Neural crest cell (in vitro differentiated cells): ENCODE data around the gene HOXC6. TPM values are rescaled to one million over a fixed set of nuclear protein-coding genes. Genes with fewer than 3 reads are reported as not detected.
A peak's percentile ranks its signal among the peaks of the same experiment; 100 is the strongest.

ENCODE experiments used
- DNase-seq: peaks from one replicate; pipeline ENCODE4 v3.0.0; 2021; ENCODE audit warnings: low read depth, mixed read lengths, low spot score
- H3K27ac Mint-ChIP-seq: one replicate; pipeline ENCODE4 v1.8.0; 2021; ENCODE audit warnings: mild to moderate bottlenecking, mixed read lengths; ENCODE audit not compliant: unreplicated experiment
- H3K27me3 Mint-ChIP-seq: 2 replicates; pipeline ENCODE4 v1.8.0; 2021; ENCODE audit warnings: low read depth, mild to moderate bottlenecking, mixed read lengths
- H3K36me3 Mint-ChIP-seq: 2 replicates; pipeline ENCODE4 v1.8.0; 2021; ENCODE audit warnings: low read depth, mild to moderate bottlenecking, mixed read lengths
- H3K4me1 Mint-ChIP-seq: 2 replicates; pipeline ENCODE4 v1.8.0; 2021; ENCODE audit warnings: mixed read lengths
- H3K4me3 Mint-ChIP-seq: one replicate; pipeline ENCODE4 v1.8.0; 2021; ENCODE audit warnings: mild to moderate bottlenecking, mixed read lengths
- H3K9me3 Mint-ChIP-seq: 2 replicates; pipeline ENCODE4 v1.8.0; 2021; ENCODE audit warnings: mixed read lengths
- CTCF ChIP-seq: fragments of 200-600 bp; sonication (generic); conservative IDR thresholded peaks from 2 replicates; pipeline ENCODE4 v1.5.0; 2021; ENCODE audit warnings: antibody characterized with exemption, mild to moderate bottlenecking
- total RNA-seq: library from RNA; stranded (reverse); gene quantifications from 2 replicates; pipeline ENCODE4 v1.2.1, GENCODE V29; 2021

The HOXC6 gene
- total RNA-seq, 1 donor from 2014 or later, result 11.0 TPM

GRCh38 chr12:53988541-53989226 is 39.6 kb upstream of the HOXC6 start:
- H3K4me3 Mint-ChIP-seq, result peak overlapping the region; percentile 69
- no peaks in the 10 kb centered on the region for H3K9me3 Mint-ChIP-seq
- peaks cover 8% of the 10 kb centered on the region for H3K4me1 Mint-ChIP-seq
- TF ChIP-seq CTCF, result no peak
- H3K27me3 Mint-ChIP-seq, result peaks cover 100% of the 10 kb centered on the region
- DNase-seq, result no peak
- H3K27ac Mint-ChIP-seq, result no peak overlapping the region
- no peaks in the 10 kb centered on the region for H3K36me3 Mint-ChIP-seq

- Mint-ChIP-seq H3K27me3 (peaks cover 100% of the 10 kb centered on the region), H3K27ac (no peak overlapping the region), H3K4me3 (peak overlapping the region; percentile 69), H3K36me3 (no peaks in the 10 kb centered on the region), H3K9me3 (no peaks in the 10 kb centered on the region), H3K4me1 (peaks cover 8% of the 10 kb centered on the region)
- DNase-seq, result no peak
- TF ChIP-seq CTCF, result peak; percentile 65
These were observed 38.8 kb upstream of the HOXC6 start for GRCh38 chr12:53989227-53990113.

GRCh38 chr12:53990311-53991076 is 37.7 kb upstream of the HOXC6 start:
- no peak for TF ChIP-seq CTCF
- Mint-ChIP-seq H3K4me1 (peaks cover 8% of the 10 kb centered on the region), H3K36me3 (no peaks in the 10 kb centered on the region), H3K9me3 (no peaks in the 10 kb centered on the region), H3K27ac (no peak overlapping the region), H3K27me3 (peaks cover 100% of the 10 kb centered on the region), H3K4me3 (peak overlapping the region; percentile 61)
- DNase-seq, result no peak

GRCh38 chr12:53991077-53991460 is 37.2 kb upstream of the HOXC6 start:
- peak overlapping the region; percentile 61 for H3K4me3 Mint-ChIP-seq
- peaks cover 8% of the 10 kb centered on the region for H3K4me1 Mint-ChIP-seq
- H3K36me3 Mint-ChIP-seq, result no peaks in the 10 kb centered on the region
- H3K27ac Mint-ChIP-seq, result no peak overlapping the region
- no peak for DNase-seq
- peaks cover 100% of the 10 kb centered on the region for H3K27me3 Mint-ChIP-seq
- no peaks in the 10 kb centered on the region for H3K9me3 Mint-ChIP-seq
- no peak for TF ChIP-seq CTCF

GRCh38 chr12:53992377-53992889 is 35.8 kb upstream of the HOXC6 start:
- no peaks in the 10 kb centered on the region for H3K9me3 Mint-ChIP-seq
- no peak overlapping the region for H3K27ac Mint-ChIP-seq
- peak overlapping the region; percentile 72 for H3K4me3 Mint-ChIP-seq
- peaks cover 100% of the 10 kb centered on the region for H3K27me3 Mint-ChIP-seq
- peaks cover 8% of the 10 kb centered on the region for H3K4me1 Mint-ChIP-seq
- no peaks in the 10 kb centered on the region for H3K36me3 Mint-ChIP-seq
- DNase-seq, result no peak
- TF ChIP-seq CTCF, result no peak
